D341Med (cell line): ENCODE data around the gene STK32C.
"Not testable (repeated sequence)": the region's sequence is repeated elsewhere in the genome, so short reads cannot be mapped to it uniquely, and the experiment has no call there.

Experiments used
- DNase-seq: peaks from one replicate; pipeline ENCODE4 v3.0.0; 2012; ENCODE audit warnings: low spot score

Gene STK32C

DNA sequence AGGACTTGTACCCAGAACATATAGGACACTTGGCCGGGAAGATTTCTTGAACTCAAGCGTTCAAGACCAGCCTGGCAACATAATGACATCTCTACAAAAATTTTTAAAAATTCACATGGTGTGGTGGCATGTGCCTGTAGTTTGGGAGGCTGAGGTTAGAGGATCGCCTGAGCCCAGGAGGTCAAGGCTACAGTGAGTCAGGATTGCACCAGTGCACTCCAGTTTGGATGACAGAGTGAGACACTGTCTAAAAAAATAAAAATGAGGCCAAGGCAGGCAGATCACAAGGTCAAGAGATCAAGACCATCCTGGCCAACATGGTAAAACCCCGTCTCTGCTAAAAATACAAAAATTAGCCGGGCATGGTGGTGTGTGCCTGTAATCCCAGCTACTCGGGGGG, 9.7 kb upstream of the STK32C start:
- not testable (repeated sequence) for DNase-seq

DNA sequence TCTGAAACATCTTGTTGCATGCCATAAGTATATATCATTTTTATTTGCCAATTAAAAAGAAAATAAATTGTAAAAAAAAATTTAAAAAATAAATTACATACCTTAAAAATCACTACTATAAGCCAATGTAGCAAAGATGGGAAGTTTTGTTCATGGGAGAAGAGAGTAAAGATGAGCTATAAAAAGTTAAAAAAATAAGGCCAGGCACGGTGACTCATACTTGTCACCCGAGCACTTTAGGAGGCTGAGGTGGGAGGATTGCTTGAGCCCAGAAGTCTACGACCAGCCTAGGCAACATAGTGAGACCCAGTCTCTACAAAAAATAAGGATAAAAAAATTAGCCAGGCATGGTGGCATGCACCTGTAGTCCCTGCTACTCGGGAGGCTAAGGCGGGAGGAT, 8.4 kb upstream of the STK32C start:
- no peak for DNase-seq

DNA sequence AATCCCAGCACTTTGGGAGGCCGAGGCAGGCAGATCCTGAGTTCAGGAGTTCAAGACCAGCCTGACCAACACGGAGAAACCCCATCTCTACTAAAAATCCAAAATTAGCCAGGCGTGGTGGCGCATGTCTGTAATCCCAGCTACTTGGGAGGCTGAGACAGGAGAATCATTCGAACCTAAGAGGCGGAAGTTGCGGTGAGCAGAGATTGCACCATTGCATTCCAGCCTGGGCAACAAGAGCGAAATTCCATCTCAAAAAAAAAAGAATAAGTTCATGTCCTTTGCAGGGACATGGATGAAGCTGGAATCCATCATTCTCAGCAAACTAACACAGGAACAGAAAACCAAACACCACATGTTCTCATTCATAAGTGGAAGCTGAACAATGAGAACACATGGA, 7.1 kb upstream of the STK32C start:
- not testable (repeated sequence) for DNase-seq

DNA sequence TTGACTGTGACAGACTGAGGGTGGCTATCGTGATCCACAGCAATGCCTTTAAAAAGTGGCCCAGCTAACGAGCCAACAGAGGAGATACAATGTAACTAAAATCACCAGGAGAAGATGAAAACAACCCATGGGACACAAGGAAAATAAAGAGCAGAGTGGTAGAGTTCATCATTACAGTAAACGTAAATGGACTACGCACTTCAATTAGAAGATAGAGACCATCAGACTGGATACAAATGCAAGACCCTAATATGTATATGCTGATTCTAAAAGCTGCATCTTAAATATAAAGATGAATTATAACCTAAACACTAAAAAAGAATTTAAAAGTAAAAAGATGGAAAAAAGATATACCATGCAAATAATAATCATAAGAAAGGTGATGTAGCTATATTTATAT, 6.6 kb upstream of the STK32C start:
- no peak for DNase-seq

DNA sequence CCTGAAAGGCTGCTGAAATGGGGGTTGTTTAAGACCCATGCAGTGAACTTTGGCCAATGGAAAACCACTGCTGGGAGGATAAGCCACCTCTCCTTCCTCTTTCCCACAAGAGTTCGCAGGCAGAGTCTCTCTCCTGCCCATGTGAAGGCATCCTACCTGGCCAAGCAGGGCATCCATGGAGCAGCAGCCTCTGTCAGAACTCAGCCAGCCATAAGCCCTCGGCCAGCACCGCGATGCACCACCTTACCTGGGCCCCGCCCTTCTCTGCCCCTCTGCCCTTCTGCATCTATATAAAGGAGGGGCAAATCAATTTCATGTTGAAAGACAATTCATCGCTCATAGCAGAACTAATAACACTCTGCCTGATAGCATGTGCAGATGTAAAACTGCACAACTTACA, 6.1 kb upstream of the STK32C start:
- DNase-seq = no peak

DNA sequence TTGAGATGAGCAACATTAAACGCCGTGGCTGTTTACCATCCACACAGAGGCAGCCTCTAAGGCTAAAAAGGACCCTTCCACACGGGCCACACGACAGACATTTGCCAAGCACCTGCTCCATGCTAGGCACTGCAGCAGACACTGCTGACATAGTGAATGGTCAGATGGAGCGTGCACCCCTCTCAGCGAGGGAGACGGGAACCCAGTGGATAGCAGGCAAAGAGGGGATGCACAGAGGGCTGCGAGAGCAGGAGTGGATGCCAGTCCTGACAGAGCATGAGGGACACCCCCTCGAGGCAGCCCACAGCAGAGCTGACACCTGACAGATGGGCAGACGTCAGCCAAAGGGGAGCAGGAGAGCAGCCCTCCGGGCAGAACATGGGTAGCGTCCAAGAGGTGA, 5.6 kb upstream of the STK32C start:
- DNase-seq = no peak

DNA sequence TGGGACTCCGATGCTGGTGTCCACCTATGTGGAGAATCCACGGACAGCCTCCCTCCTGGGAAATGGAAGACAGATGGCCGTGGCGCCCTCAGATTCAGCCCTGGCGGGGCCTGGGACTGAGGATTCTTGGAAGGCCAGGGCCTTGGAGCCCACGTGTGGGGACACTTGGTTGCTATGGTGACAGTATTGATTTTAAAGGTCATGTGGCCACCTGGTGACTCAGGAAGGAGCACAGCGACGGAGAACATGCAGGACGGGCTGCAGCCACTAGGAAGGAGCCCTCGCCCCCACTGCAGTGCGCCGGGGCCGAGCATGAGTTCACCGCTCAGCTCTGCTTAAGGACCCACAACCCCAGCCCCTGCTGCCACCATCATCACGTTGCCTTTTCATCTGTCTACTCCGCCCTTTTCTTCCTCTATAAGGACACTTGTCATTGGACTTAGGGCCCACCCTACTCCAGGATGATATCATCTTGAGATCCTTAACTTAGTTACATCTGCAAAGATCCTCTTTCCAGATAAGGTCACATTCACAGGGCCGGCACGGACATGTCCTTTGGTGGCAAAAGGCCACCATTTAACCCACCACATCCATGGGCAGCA, 3.7 kb upstream of the STK32C start:
- no peak for DNase-seq

DNA sequence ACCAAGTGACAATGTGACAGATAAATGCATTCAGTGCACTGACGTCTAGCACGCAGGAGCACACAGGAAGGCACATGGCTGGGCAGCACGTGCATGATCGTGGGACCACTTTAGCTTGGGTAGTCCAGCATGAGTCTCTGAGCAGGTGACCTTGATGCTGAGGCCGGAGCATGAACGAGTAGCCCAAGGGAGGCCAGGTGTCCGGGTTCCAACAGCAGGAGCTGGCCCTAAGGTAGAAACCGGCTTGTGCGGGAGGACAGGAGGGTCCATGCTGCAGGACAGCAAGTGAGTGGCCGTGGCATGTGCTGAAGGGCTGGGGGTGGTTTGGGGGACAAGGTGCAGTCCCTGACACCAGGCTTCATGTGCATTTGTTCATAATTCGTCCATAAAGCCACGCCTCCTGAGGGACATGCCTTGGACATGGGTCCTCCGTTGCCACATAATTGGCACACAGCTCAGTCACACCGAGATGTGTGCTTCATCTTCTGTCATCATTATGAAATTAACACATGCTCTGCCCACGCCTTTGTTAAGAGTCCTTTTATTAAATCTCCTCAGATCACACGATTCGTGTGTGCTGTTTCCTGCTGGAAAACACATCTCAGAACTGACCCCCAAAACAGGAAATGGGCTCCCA, 3.1 kb upstream of the STK32C start:
- DNase-seq = no peak

DNA sequence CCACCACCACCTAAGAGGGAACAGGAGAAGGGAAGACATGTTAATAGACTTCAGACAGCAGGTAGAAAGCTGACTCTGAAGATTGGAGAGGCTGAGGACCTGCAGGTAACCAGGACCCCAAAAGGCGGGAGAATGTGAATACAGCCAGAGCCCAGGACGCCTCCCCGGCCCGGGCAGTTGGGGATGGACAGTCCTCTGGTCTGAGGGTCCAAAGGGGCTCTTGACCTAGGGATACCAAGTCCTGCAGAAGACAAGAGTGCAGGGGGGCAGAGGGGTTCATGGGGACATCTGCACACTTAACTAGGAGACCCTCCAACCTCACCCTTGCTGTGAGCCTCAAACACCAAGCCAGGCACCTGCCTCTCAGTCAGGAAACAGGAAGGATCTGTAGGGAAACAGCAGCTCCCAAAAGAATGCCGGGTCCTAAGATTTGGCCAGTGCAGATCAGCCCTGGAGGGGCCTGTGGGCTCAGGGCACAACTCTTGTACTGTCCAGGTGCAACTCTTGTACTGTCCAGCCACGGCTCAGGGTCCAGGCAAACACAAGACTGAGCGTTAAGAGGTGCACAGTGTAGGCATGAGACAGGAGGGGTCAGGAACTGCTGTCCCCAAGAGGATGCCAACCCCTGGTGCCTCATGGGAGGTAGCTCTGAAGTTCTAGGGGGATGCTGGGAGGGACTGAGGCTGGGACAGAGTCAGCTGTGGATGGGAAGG, 2.3 kb upstream of the STK32C start:
- no peak for DNase-seq

DNA sequence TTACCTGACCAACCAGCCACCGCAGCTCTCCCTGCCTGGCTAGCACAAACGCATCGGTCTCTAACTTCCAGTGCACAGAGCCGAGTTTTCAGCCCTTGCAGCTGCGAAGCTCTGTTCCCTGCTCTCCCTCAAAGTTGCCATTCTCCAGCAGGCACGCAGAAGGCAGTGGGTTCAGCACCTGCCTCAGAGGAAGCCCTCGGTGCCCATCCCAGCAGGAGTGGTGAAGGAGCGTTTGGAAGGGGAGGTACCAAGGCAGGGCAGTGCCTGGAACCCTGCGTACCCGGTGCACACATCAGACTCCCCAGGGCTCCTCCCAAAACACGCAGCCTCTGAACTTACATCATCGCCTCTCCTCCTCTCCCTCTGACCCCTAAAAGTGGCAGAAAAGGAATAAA, 1.7 kb upstream of the STK32C start:
- DNase-seq = no peak

DNA sequence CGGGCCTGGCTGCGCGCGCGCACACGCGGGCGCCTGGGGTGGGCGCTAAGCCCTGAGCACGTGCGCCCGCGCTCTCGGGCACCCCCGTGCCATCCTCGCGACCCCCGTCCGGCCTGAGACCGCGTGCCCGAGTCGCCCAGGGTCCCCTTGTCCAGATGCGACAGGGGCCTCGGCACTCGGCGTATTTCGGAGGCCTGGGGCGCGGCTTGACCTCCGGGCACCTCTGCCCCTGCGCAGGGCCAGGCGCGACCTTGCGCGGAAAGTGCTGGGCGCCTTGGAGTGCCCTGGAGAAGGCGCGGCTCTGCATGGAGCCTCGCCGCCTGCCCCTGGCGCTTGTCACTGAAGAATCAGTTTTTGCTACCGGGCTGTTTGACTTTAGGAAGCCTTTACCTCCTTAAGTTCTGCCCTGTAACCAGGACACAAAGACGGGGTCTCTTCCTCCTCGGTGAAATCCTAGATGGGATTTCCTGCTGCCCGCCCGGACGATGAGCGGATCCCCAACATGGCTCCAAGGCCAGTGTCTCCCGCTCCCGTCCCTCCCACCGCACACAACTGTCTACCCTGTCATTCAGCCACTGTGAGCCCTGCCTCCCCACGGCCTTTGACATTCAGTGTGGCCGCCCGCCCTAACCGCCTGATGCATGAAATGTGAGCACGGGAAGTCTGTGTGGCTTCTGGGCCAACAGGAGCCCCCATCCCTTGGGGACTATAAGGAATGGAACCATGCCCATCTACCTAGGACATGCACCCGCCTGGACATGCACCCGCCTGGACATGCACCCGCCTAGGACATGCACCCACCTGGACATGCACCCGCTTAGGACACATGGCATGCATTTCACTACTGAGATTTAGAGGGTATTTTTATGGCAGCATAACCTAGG, 1.1 kb upstream of the STK32C start:
- no peak for DNase-seq

DNA sequence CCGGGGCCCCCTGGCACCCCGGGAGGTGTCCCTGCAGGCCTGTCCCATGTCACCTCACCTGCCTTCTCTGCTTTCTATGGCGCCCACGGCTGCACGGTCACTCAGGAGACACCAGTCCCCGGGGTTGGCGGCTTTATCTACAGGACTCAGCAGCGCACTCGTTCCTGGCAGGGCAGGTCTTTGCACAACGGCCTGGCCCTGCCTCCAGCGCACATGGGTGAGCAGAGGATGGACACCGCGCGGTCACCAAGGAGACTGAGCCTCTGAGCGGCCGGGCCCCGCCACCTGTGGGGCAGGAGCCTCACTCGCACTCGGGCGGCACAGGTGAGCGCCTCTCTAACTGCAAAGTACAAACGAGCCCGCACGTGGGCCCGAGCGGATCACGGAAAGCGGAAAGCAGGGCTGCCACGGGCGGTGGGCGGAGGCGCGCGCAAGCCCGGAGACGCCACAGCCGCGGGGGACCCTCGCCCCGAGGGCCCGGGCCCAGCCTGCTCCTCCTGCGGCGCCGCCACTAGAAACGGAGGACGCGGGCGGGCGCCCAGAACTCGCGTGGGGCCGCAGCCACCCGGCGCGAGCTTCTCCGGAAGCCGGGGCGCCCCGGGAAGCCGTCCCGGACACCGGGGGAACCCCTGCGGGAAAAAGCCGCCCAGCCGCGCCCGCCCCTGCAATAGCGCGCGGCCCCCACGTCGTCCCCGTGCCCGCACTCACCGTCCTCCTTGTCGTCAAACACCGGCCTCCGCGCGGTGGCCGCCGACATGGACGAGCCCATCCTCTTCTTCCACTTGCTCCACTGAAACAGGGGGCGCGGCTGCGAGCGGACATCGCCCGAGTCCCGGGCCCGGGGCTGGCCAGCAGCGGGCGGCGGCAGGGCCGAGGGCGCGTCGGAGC, 642 bp downstream of the STK32C start:
- DNase-seq = peak; percentile 40

DNA sequence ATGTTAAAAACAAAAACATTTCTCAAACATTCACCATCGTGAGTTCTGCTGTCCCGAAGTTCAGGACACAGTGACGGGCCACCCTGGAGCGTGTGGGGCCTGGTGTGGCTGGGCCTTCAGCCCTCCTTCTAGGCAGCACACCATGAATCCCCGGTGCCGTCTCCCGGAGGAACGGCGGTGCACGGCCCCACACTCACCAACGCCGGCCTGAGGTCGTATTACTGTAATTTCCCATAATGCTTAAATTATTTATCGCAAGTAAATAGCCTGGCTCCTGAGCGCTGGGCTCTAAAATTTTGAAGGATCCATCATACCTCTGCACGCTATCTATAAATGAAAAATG, 1.4 kb downstream of the STK32C start:
- DNase-seq = no peak

DNA sequence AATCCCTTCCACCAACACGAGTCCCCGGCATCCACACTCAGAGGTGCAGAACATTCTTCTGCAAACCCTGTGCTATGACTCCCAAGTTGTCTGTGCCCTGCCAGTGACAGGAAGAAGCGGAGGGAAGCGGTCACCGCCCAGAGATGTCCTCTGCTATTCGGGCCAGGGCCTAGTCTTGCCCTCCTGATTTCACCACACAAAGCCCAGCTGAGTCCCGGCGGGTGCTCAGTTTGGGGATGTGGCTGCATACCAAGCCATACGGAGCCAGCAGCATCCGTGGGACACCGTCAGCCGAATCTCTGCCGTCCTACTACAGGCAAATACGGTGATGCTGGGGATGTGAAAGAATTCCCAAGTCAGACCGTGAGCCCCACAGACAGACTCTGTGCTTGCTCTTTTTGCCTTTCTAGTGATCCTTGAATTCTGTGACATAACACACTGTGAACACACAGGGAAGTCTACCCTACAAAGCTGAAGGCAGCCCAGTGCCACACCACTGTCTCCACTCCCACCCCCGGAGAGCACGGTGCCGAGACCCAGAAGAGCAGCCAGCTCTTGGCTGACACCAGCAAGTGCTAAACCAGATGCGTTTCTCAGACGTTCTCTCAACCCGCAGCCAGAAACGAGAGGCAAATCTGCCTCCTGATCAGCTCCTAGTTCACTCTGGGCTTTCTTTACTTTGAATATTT, 2.0 kb downstream of the STK32C start:
- no peak for DNase-seq

DNA sequence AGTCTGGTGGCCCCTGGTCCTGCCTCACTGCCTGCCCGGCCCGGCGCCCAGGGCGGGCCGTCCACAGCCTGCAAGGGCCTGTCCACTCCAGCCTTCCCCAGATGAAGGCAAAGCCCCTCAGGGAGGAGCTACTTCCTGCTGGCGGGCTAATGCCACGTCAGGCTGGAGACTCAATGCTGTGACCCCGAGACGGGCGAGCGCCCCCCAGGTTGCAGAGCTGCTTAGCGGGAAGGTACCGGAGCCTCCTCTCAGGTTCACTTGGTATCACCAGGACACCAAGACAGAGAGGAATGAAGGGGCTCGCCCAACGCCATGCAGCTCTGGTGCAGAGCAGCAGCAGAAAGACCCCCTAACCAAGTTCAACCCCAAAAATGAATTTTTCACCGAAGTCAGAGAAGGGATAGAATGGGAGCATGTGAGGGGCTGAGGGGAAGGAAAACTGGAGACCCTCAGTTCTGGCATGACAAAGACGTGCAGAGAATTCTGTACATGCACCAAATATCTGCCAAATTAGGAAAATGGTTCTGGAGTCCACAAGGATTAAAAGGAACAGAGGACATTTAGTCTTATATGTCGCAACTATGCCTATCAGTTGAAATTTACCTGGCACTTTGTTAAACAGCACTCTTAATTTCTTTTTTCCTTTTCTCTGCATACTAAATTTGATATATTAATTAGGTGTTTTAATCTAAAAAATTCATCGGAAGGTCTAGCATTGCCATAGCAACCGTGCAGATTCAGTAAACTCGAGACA, 2.8 kb downstream of the STK32C start:
- no peak for DNase-seq

DNA sequence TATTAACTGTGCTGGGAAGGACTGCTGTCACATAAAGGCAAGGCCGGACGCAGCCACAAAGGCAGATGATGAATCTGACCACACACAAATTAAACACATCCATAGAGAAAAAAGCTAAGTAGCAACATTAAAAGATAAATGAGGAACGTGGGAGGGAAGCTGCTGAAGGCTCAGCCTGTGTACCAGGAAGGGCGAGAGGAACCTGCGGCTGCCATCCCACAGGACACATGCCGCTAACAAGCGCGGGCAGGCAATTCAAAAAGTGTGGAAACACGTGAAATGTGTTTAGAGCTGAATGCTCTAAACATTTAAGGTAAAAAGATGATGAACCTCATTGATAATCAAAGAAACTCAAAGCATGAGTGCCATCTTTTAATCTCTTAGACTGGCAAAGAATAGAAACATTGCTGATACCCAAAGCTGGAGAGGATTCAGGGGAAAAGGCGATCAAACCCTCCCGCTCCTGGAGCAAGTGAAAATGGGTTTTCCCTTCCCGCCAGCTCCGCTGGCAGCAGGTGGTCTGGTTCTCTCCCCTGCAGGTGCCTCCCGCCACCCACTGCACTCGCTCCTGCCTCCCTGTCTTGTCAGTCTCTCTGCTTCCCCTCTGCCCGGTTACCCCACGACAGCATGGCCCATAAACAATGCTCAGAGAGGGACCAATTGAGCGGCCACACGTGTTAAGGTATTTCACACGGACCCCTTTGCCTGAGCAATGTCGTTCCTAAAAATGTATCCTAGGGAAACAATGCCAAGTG, 4.2 kb downstream of the STK32C start:
- DNase-seq = no peak

DNA sequence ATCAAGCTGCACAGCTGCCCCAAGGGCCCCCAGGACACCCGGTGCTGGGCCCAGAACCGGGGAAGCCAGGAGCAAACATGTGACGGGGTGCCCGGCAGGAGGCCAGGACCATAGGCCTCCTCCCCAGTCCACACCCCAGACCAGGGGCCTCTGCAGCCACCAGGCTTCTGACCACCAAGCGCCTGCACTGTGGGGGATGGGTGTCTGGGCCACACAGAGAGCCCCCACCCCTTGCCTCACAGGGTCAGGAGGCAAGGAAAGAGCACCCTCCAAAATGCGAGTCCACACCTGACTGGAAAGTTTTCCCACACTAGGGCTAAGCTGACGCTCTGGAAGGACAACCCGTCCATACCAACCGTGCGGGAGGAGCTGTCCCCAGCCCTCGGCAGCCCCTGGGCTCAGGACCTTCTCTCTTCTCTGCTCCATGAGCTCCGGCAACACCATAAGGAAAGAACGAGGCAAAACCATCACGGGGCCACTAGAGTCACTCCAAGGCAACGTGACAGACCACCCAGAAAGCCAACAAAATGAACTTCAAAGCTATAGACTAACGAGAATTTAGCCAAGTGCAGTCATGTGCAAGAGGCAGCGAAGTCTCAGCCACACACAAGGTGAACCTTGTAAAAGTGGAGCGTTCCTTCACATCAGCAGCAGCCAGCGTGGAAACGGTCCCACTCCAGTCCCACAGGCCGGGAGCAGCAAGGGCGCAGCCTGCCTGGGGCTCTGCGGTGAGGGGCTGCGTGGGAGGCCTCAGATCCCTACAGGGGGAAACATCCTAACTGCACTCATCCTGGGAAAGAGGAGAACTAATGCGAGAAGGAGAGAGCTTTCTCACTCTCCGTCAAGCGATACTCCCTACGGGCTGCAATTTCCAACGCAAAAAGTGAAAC, 5.1 kb downstream of the STK32C start:
- no peak for DNase-seq
